ENCODE data around the gene POLD2. TPM values are rescaled to one million over a fixed set of nuclear protein-coding genes. Genes with fewer than 3 reads are reported as not detected.

POLD2 gene
- total RNA-seq, 1 donor from 2014 or later: 232 TPM

DNA sequence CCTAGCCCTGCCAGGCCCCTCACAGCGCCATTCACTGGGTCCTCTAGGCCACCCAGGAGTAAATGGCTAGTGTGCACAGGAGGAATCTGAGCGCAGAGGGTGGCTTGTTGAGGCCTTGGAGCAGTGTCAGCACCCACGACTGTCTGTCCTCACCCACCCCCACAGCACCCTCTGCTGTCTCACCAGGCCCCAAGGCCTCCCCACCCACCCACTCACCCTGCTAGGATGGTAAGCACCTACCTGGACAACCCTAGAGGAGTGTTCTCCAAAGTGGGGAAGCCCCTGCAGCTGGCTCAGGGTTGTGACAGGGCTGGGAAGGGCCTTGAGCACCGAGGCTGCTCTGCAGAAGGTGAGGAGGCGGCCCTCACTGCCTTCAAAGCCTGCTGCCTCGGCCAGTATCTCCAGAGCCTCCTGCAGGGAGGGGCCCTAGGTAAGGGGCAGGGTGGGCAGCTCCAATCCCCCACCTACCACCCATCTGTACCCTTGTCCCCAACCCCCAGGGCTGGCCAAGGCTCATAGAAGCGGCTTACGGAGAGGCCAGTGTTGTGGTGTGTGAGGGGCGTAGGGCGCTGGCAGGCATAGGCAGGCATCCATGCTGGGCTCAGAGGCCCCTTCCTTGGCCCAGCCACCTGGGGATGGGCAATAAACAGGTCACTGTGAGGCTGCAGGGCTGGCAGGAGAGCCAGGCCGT, 43.9 kb downstream of the POLD2 start:
- no peak overlapping the region for H3K9ac ChIP-seq
- H3K9me3 ChIP-seq (ENCODE audit: low read depth): no peaks in the 10 kb centered on the region
- TF ChIP-seq EZH2phosphoT487 (IDR thresholded peaks at IDR 0.05): no peak
- no peak for TF ChIP-seq EZH2 (IDR thresholded peaks at IDR 0.05)
- TF ChIP-seq, protein P1, sequence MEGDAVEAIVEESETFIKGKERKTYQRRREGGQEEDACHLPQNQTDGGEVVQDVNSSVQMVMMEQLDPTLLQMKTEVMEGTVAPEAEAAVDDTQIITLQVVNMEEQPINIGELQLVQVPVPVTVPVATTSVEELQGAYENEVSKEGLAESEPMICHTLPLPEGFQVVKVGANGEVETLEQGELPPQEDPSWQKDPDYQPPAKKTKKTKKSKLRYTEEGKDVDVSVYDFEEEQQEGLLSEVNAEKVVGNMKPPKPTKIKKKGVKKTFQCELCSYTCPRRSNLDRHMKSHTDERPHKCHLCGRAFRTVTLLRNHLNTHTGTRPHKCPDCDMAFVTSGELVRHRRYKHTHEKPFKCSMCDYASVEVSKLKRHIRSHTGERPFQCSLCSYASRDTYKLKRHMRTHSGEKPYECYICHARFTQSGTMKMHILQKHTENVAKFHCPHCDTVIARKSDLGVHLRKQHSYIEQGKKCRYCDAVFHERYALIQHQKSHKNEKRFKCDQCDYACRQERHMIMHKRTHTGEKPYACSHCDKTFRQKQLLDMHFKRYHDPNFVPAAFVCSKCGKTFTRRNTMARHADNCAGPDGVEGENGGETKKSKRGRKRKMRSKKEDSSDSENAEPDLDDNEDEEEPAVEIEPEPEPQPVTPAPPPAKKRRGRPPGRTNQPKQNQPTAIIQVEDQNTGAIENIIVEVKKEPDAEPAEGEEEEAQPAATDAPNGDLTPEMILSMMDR (IDR thresholded peaks at IDR 0.05): no peak
- H4K20me1 ChIP-seq (ENCODE audit: low read depth): no peaks in the 10 kb centered on the region
- no peak overlapping the region for H3K4me3 Mint-ChIP-seq
- H3K27ac Mint-ChIP-seq: no peak overlapping the region
- H3K79me2 ChIP-seq (ENCODE audit: low read depth): peaks cover 7% of the 10 kb centered on the region
- H3K27me3 ChIP-seq: peaks cover 17% of the 10 kb centered on the region
- H3K4me1 Mint-ChIP-seq: peaks cover 7% of the 10 kb centered on the region
- H3K36me3 ChIP-seq: no peaks in the 10 kb centered on the region
- H3K9me3 Mint-ChIP-seq: no peaks in the 10 kb centered on the region
- no peak for DNase-seq (ENCODE audit: low spot score)
- H2AFZ ChIP-seq (replicated peaks): no peak overlapping the region
- H3K4me2 ChIP-seq: no peak overlapping the region
- peaks cover 2% of the 10 kb centered on the region for H3K27me3 Mint-ChIP-seq (ENCODE audit: insufficient read depth, low read depth)
- peaks cover 7% of the 10 kb centered on the region for H3K36me3 Mint-ChIP-seq
- H3F3A ChIP-seq (ENCODE audit: low read depth): peaks cover 7% of the 10 kb centered on the region
- H3K4me3 ChIP-seq: no peak overlapping the region
- H3K27ac ChIP-seq: no peak overlapping the region
- no peaks in the 10 kb centered on the region for H3K4me1 ChIP-seq

- DNase-seq (ENCODE audit: low spot score): no peak
- Mint-ChIP-seq H3K9me3 (no peaks in the 10 kb centered on the region), H3K27ac (no peak overlapping the region), H3K4me3 (no peak overlapping the region), H3K4me1 (peaks cover 7% of the 10 kb centered on the region), H3K36me3 (peaks cover 7% of the 10 kb centered on the region), H3K27me3 (ENCODE audit: insufficient read depth, low read depth) (peaks cover 2% of the 10 kb centered on the region)
- Histone ChIP-seq H3K4me1 (no peaks in the 10 kb centered on the region), H3K9me3 (ENCODE audit: low read depth) (no peaks in the 10 kb centered on the region), H3K36me3 (no peaks in the 10 kb centered on the region), H3K27ac (no peak overlapping the region), H2AFZ (replicated peaks) (no peak overlapping the region), H3K79me2 (ENCODE audit: low read depth) (peaks cover 7% of the 10 kb centered on the region), H3F3A (ENCODE audit: low read depth) (peaks cover 7% of the 10 kb centered on the region), H4K20me1 (ENCODE audit: low read depth) (no peaks in the 10 kb centered on the region), H3K4me3 (no peak overlapping the region), H3K4me2 (no peak overlapping the region), H3K27me3 (peaks cover 8% of the 10 kb centered on the region), H3K9ac (no peak overlapping the region)
- no peak for TF ChIP-seq EZH2 (IDR thresholded peaks at IDR 0.05)
- TF ChIP-seq, protein P1 (IDR thresholded peaks at IDR 0.05): no peak
- TF ChIP-seq EZH2phosphoT487 (IDR thresholded peaks at IDR 0.05): no peak
These were observed 44.8 kb downstream of the POLD2 start for GRCh38 chr7:44078521-44078920.

DNA sequence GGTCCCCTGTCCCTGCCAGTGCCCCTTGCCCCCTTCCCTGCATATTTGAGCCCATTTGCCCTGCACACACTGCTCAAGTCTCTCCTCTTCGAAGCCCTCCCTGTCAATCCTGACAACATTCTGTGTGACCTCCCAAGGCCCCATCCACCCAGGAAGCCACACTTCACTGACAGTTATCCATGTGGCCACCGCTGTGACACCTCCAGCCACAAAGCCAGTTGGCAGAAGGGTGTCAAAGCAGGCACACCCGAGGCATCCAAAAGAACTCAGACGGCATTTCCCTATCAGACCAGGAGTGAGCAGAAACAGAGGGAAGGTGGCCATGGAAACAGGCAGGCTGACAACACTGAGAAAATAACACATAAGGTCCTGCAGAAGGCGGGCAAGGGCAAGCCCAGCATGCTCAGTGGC, 45.7 kb downstream of the POLD2 start:
- H3K4me3 Mint-ChIP-seq: no peak overlapping the region
- H3K9me3 Mint-ChIP-seq: no peaks in the 10 kb centered on the region
- Histone ChIP-seq H3K9ac (no peak overlapping the region), H3K4me3 (no peak overlapping the region), H2AFZ (replicated peaks) (no peak overlapping the region), H4K20me1 (ENCODE audit: low read depth) (no peaks in the 10 kb centered on the region), H3K79me2 (ENCODE audit: low read depth) (peaks cover 7% of the 10 kb centered on the region), H3K36me3 (no peaks in the 10 kb centered on the region), H3K4me2 (no peak overlapping the region), H3F3A (ENCODE audit: low read depth) (peaks cover 5% of the 10 kb centered on the region), H3K27ac (no peak overlapping the region), H3K27me3 (no peaks in the 10 kb centered on the region), H3K9me3 (ENCODE audit: low read depth) (no peaks in the 10 kb centered on the region), H3K4me1 (no peaks in the 10 kb centered on the region)
- no peak overlapping the region for H3K27ac Mint-ChIP-seq
- H3K27me3 Mint-ChIP-seq (ENCODE audit: insufficient read depth, low read depth): peaks cover 2% of the 10 kb centered on the region
- TF ChIP-seq EZH2 (IDR thresholded peaks at IDR 0.05) (no peak), EZH2phosphoT487 (IDR thresholded peaks at IDR 0.05) (no peak)
- TF ChIP-seq, protein P1 (IDR thresholded peaks at IDR 0.05): no peak
- peaks cover 7% of the 10 kb centered on the region for H3K4me1 Mint-ChIP-seq
- DNase-seq (ENCODE audit: low spot score): no peak
- H3K36me3 Mint-ChIP-seq: peaks cover 7% of the 10 kb centered on the region

All from neural progenitor cell (in vitro differentiated cells).